ENCODE results near the gene PON3.

GRCh38 chr7:95405208-95405607, 9.0 kb upstream of the PON3 start:
- TF ChIP-seq POLR2AphosphoS5 (IDR thresholded peaks at IDR 0.05; ENCODE audit: borderline replicate concordance, low read depth, low read length) (no peak), EZH2 (IDR thresholded peaks at IDR 0.05) (no peak), FOXP2 (optimal IDR thresholded peaks at IDR 0.05; ENCODE audit: control extremely low read depth, extremely low read length, insufficient read depth) (no peak)

Measured in SK-N-MC (cell line).